H1 (cell line): Measurements from ENCODE around the gene U2AF1L4. TPM values are rescaled to one million over a fixed set of nuclear protein-coding genes. Genes with fewer than 3 reads are reported as not detected.

ENCODE experiments used
- ASH2L ChIP-seq: fragments of 200-600, 300-600 bp; sonication (generic); IDR thresholded peaks from one replicate; pipeline ENCODE4 v1.7.1; 2017; ENCODE audit warnings: low read length
- CHD1 ChIP-seq: IDR thresholded peaks from 2 replicates; pipeline ENCODE4 v1.6.1; 2012; ENCODE audit warnings: low read depth, low read length, improper control_type of control experiment
- E2F6 ChIP-seq: IDR thresholded peaks from 2 replicates; pipeline ENCODE4 v1.6.1; 2012; ENCODE audit warnings: inconsistent platforms
- EGR1 ChIP-seq: IDR thresholded peaks from 2 replicates; pipeline ENCODE4 v1.6.1; 2011; ENCODE audit warnings: low read depth, low read length, borderline replicate concordance
- EP300 ChIP-seq, 2 experiments: IDR thresholded peaks; 1 replicate in 1 of 2; 2 replicates in 1 of 2; pipeline ENCODE4 v1.6.1; 2011 to 2012; ENCODE audit warnings: low read depth in 2 of 2, low read length in 2 of 2, mild to moderate bottlenecking in 2 of 2, borderline replicate concordance in 1 of 2, inconsistent platforms in 1 of 2, moderate library complexity in 1 of 2
- JUN ChIP-seq: IDR thresholded peaks from 2 replicates; pipeline ENCODE4 v1.6.1; 2011; ENCODE audit warnings: low read depth, mild to moderate bottlenecking, improper control_type of control experiment, low read length
- JUND ChIP-seq: IDR thresholded peaks from 2 replicates; pipeline ENCODE4 v1.6.1; 2011; ENCODE audit warnings: mild to moderate bottlenecking, improper control_type of control experiment, low read length
- NANOG ChIP-seq: IDR thresholded peaks from 2 replicates; pipeline ENCODE4 v1.6.1; 2011; ENCODE audit warnings: low read length, low read depth, mild to moderate bottlenecking, inconsistent platforms; ENCODE audit not compliant: insufficient read depth, poor library complexity, severe bottlenecking
- PHF8 ChIP-seq: fragments of 200-600 bp; sonication (generic); conservative IDR thresholded peaks from 2 replicates; pipeline ENCODE4 v1.7.1; 2012; ENCODE audit warnings: low read depth, mild to moderate bottlenecking, inconsistent platforms, low read length, moderate library complexity
- POLR2AphosphoS5 ChIP-seq: IDR thresholded peaks from 2 replicates; pipeline ENCODE4 v1.6.1; 2011; ENCODE audit warnings: low read depth, low read length
- POU5F1 ChIP-seq: IDR thresholded peaks from 2 replicates; pipeline ENCODE4 v1.6.1; 2011; ENCODE audit warnings: low read depth, mild to moderate bottlenecking, low read length, moderate library complexity
- RNF2 ChIP-seq: fragments of 200-900, 300-1000 bp; sonication (generic); IDR thresholded peaks from 2 replicates; pipeline ENCODE4 v1.7.1; 2016; ENCODE audit warnings: borderline replicate concordance, low read depth, mild to moderate bottlenecking, antibody characterized with exemption, low read length; ENCODE audit not compliant: poor library complexity, severe bottlenecking; ENCODE audit errors: missing control alignments
- SIN3A ChIP-seq, 2 experiments: IDR thresholded peaks in 1 of 2; conservative IDR thresholded peaks in 1 of 2; 2 replicates each; pipeline ENCODE4 v1.6.1; 2011 to 2012; ENCODE audit warnings: low read length in 2 of 2, improper control_type of control experiment in 1 of 2, low read depth in 1 of 2, mild to moderate bottlenecking in 1 of 2
- SIX5 ChIP-seq: IDR thresholded peaks from 2 replicates; pipeline ENCODE4 v1.6.1; 2011; ENCODE audit warnings: mild to moderate bottlenecking, low read depth, low read length
- SP1 ChIP-seq: IDR thresholded peaks from 2 replicates; pipeline ENCODE4 v1.6.1; 2011; ENCODE audit warnings: low read depth, low read length
- SP2 ChIP-seq: IDR thresholded peaks from 2 replicates; pipeline ENCODE4 v1.6.1; 2012; ENCODE audit warnings: mild to moderate bottlenecking, low read length, inconsistent platforms
- SRF ChIP-seq: IDR thresholded peaks from 2 replicates; pipeline ENCODE4 v1.6.1; 2011; ENCODE audit warnings: mild to moderate bottlenecking, low read depth, low read length, moderate library complexity
- TBP ChIP-seq: IDR thresholded peaks from 2 replicates; pipeline ENCODE4 v1.6.1; 2011; ENCODE audit warnings: low read depth, low read length, improper control_type of control experiment
- TCF12 ChIP-seq: IDR thresholded peaks from 2 replicates; pipeline ENCODE4 v1.6.1; 2011; ENCODE audit warnings: low read depth, mild to moderate bottlenecking, low read length
- polyA plus RNA-seq, 7 experiments: library from polyadenylated mRNA; depleted of rRNA in 3 of 7; stranded (reverse) in 5 of 7; unstranded in 2 of 7; fragments of >200 nt in 5 of 7; fragments of 200-250 nt in 2 of 7; gene quantifications; 1 replicate in 5 of 7; 2 replicates in 1 of 7; 4 replicates in 1 of 7; pipeline versions ENCODE4 v1.2.1 to v1.2.3, GENCODE V29; 2011 to 2013; ENCODE audit warnings: missing spikeins in 2 of 7, mixed read lengths in 2 of 7
- total RNA-seq: library from RNA; stranded (reverse); fragmentation: NEBNext Ultra II Directional; extraction: Animal tissue kit (Norgen Biotek cat#: 25700); gene quantifications from 2 replicates; pipeline ENCODE4 v1.2.1, GENCODE V29; 2021
- TF ChIP-seq, protein P1 (sequence below), 3 experiments: IDR thresholded peaks; 1 replicate in 2 of 3; 2 replicates in 1 of 3; pipeline versions ENCODE4 v1.5.1 to v1.6.1; 2011; ENCODE audit warnings: low read length in 3 of 3, mild to moderate bottlenecking in 3 of 3, inconsistent platforms in 2 of 3, low read depth in 1 of 3, moderate library complexity in 1 of 3; ENCODE audit not compliant: insufficient read depth in 1 of 3; ENCODE audit errors: control extremely low read depth in 1 of 3

U2AF1L4 gene
- total and polyA plus RNA-seq, 2 of the 8 experiments (the other 6 are each of a cell fraction or from before 2014, with no cell fraction given), result 15.1 to 32.7 TPM

DNA sequence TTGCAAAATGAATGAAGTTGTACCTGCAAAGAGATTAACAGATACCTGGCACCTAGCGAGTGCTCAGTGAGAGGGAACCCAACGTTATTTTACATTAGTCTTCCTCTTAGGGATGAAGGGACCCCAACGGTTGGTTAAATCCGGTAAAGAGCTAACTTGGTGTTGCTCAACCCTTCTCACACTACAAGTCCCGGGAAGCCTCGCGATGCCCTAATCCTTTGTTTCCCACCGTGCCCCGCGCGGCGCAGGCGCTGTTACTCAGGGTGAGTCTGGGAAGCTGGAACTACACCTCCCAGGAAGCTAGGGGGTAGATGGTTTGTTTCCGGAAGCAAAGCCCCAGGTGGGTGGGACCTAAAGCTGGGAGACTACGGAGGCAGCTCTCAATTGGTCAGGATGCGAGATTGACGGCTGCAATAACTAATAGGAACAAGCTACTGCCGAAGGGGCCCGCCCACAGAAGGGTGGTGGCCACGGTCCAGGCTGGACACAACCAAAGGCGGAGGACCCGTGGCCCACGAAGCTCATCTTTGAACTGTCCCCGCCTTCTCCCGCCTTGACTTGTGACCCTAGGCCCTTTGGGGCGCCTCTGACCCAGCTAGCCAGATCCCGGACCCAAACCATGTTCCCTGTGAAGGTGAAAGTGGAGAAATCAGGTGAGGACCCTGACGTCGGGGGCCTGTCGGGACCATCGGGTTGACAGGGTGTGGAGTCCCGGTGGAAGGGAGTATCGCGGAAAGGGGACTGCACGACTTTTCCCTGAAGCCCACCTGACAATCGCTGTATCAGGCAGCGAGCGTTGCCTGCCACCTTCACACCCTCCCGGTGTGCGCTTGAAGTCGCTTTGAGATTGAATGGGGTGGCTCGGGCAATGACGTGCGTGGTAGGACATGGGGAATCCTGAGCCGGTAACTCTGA lies 3.1 kb upstream of the U2AF1L4 start, which contains the start of gene LIN37 (continued):
- TF ChIP-seq, protein P1, sequence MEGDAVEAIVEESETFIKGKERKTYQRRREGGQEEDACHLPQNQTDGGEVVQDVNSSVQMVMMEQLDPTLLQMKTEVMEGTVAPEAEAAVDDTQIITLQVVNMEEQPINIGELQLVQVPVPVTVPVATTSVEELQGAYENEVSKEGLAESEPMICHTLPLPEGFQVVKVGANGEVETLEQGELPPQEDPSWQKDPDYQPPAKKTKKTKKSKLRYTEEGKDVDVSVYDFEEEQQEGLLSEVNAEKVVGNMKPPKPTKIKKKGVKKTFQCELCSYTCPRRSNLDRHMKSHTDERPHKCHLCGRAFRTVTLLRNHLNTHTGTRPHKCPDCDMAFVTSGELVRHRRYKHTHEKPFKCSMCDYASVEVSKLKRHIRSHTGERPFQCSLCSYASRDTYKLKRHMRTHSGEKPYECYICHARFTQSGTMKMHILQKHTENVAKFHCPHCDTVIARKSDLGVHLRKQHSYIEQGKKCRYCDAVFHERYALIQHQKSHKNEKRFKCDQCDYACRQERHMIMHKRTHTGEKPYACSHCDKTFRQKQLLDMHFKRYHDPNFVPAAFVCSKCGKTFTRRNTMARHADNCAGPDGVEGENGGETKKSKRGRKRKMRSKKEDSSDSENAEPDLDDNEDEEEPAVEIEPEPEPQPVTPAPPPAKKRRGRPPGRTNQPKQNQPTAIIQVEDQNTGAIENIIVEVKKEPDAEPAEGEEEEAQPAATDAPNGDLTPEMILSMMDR (IDR thresholded peaks at IDR 0.05; ENCODE audit: control extremely low read depth in 1 of 3, insufficient read depth in 1 of 3, low read depth in 1 of 3, low read length in 3 of 3), result no peak
- TF ChIP-seq TBP (peak; percentile 65), RNF2 (no peak), CHD1 (no peak), EGR1 (no peak), TCF12 (no peak), NANOG (peak; percentile 66), ASH2L (peak; percentile 52), SIN3A (conservative IDR thresholded peaks at IDR 0.05 in 1 of 2, IDR thresholded peaks at IDR 0.05 in 1 of 2; ENCODE audit: low read depth in 1 of 2, low read length in 2 of 2) (peak; percentile 48; a peak in 1 of 4 replicates), JUN (no peak), POU5F1 (no peak), POLR2AphosphoS5 (no peak), E2F6 (no peak), SP1 (peak; percentile 100), EP300 (IDR thresholded peaks at IDR 0.05; ENCODE audit: borderline replicate concordance in 1 of 2, low read depth in 2 of 2, low read length in 2 of 2) (no peak), SRF (no peak), SP2 (peak; percentile 87), PHF8 (peak; percentile 37; the same call in 1 of the 2 replicates), JUND (no peak), SIX5 (peak; percentile 91)
